Suppressor macrophage treated with lipopolysaccharide for 4 hours (primary cell): ENCODE data around the gene TTLL1.

Source experiments
- DNase-seq: peaks from one replicate; pipeline ENCODE4 v3.0.0-alpha.2; 2020

Gene TTLL1

GRCh38 chr22:43088984-43089717 is at the start of gene TTLL1:
Gene TTLL1 (minus strand): TSS chr22:43089391. CDS start chr22:43075586, 13,805 bp downstream.
- peak; percentile 90 for DNase-seq

GRCh38 chr22:43136801-43137200 is 47.6 kb upstream of the TTLL1 start:
- no peak for DNase-seq

GRCh38 chr22:43136255-43136654 is 47.1 kb upstream of the TTLL1 start:
- DNase-seq: peak; percentile 53

- DNase-seq: no peak
Measured at GRCh38 chr22:43135565-43135964, 46.4 kb upstream of the TTLL1 start.

GRCh38 chr22:43134553-43134952 is 45.4 kb upstream of the TTLL1 start:
- no peak for DNase-seq

GRCh38 chr22:43133401-43133800 is 44.2 kb upstream of the TTLL1 start:
- DNase-seq: no peak

- no peak for DNase-seq
Measured at GRCh38 chr22:43131773-43132501, 42.7 kb upstream of the TTLL1 start.

GRCh38 chr22:43129426-43130425 is 40.5 kb upstream of the TTLL1 start:
- DNase-seq: peak; percentile 55

GRCh38 chr22:43128928-43129424 is 39.8 kb upstream of the TTLL1 start:
- no peak for DNase-seq

GRCh38 chr22:43128116-43128515 is 38.9 kb upstream of the TTLL1 start:
- DNase-seq: no peak

- DNase-seq: no peak
Measured at GRCh38 chr22:43127166-43127908, 38.1 kb upstream of the TTLL1 start.

GRCh38 chr22:43126501-43127165 is 37.4 kb upstream of the TTLL1 start:
- DNase-seq: no peak

GRCh38 chr22:43118953-43119458 is 29.8 kb upstream of the TTLL1 start:
- DNase-seq: no peak

GRCh38 chr22:43118024-43118849 is 29.0 kb upstream of the TTLL1 start:
- no peak for DNase-seq

- no peak for DNase-seq
Measured at GRCh38 chr22:43116932-43117331, 27.7 kb upstream of the TTLL1 start.

- no peak for DNase-seq
Measured at GRCh38 chr22:43114958-43115357, 25.8 kb upstream of the TTLL1 start.

- DNase-seq: no peak
Measured at GRCh38 chr22:43113526-43114251, 24.5 kb upstream of the TTLL1 start.

- DNase-seq: no peak
Measured at GRCh38 chr22:43110927-43111623, 21.9 kb upstream of the TTLL1 start.

GRCh38 chr22:43110444-43110926 is 21.3 kb upstream of the TTLL1 start, which contains the start of gene BIK:
Gene BIK (plus strand): TSS chr22:43110750. CDS start chr22:43124023, 13,273 bp downstream.
- DNase-seq: peak; percentile 46
